ENCODE measurements around the gene ERC1.

The ERC1 gene

DNA sequence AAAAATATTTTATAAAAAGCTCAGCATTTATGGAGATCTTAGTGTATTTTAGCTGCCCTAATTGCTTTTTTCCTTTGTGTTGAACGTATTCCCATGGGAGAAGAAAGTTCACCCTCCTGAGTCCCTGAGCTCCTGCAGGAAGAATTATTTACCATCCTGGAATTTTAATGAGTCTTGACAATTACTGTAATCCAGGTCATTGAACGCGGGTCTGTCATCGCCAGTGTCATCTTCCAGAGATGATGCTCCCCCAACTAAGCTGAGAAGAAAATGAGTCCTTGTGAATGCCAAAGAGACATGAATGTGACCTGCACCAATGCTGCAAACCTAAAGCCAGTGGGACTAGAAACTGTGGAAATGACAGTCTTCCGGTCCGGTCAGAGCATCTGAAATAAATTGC lies 473.9 kb downstream of the ERC1 start:
- no peak for DNase-seq

GRCh38 chr12:1465990-1466389 lies 475.0 kb downstream of the ERC1 start:
- DNase-seq, result no peak

- no peak for DNase-seq
Measured at GRCh38 chr12:1466481-1467154, 475.6 kb downstream of the ERC1 start.

GRCh38 chr12:1467710-1468109 lies 476.7 kb downstream of the ERC1 start:
- DNase-seq, result no peak

DNA sequence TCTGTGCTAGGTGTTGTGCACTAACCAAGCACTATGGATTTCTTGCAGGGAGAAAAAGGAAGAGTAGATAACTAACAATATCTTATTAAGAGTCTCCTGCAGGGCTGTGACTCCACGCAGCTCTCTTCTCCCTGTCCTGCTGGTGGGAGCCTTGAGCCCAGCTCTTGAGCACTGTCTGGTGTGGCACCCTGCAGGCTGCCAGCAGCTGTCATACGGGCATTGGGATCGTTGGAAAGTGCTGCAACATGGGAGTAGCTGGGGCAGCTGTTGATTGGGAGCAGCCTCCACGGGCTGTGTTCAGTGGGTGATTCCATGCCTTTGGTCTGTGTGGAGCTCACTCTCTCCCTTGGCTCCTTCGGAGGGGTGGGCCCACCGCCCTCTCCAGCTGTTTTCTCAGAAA lies 478.0 kb downstream of the ERC1 start:
- no peak for DNase-seq

- no peak for DNase-seq
Measured at GRCh38 chr12:1470051-1470450, 479.0 kb downstream of the ERC1 start.

DNA sequence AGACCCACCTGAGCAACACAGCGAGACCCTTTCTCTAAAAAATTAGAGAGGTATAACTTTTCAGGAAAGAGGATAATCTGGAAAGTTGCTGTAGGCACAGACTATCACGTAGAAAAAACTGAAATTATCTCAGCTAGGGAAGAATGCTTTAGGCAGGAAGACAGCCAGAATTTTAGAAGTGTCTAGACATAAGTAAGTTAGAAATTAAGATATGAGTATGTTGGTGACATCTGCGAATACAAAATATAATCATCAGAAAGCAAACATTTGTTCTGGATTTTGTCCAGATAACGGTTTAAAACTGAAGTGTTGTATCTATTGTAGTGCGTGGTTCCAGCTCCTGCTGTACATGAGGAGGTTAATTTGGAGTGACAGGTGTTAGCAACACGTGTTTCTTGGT lies 480.2 kb downstream of the ERC1 start:
- DNase-seq, result peak; percentile 47

DNA sequence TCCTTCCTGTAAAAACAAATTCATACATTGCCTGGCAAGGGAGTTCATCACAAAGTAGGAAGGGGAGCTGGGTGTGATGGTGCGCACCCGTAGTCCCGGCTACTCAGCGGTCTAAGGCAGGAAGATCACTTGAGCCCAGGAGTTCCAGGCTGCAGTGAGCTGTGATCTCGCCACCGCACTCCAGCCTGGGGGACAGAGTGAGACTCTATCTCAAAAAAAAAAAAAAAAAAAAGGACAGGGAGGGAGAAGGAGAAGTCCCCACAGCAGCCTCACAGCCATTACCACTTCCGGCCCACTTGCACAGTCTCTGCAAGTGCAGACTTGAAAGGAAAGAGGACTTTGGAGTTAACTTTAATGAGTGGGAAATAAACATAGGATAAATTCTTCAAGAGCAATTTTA lies 482.4 kb downstream of the ERC1 start:
- DNase-seq, result no peak

DNA sequence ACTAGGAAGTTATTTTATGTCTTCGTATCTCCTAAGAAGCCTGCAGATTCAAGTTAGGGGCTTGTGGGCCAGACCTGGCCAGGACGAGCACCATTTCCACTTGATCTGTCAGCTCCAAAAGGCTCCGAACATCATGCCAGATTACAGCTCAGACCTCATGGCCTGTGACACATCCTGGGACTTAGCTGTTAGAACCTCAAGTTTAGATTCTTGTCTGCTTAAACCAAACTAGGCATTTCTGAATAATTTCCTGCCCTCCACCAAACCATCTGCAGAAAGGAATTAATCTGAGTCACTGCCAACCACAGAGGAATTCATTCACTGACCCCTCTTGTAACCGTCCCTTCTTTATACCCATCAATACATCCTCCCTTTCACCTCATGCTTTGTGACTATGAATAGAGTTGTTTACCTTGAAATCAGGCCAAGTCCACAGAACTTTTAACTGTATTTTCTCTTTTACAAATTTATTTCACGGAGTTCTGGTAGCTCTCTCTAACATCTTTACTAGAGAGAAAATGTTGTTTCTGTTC lies 483.1 kb downstream of the ERC1 start:
- peak; percentile 90 for DNase-seq

DNA sequence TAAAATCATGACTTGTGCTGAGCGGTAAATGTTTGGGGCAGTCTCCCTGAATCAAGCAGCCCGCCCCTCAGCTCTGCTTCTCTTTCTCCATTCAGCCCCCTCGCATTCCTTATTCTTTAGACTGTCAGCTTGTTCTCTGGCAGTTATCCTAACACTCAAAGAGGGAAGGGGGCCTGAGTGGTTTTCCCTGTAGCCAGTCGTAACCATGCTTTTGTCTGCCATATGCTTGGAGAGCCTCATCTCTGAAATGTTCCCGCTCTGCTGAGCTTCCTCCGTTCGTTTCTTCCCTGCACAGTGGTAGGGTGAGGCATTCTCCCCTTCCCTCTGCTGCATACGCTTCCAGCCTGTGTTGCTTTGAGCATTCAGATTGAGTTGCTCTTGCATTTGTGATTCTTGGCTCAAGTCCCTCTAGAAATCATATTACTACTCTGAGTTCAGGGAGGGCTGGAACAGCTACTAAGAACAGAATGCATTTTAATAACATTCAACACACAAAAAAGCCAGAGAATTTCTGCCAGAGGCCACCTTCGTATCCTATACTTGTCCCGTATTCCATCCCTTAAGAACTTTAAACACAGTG lies 483.6 kb downstream of the ERC1 start:
- DNase-seq, result peak; percentile 90

- no peak for DNase-seq
Measured at GRCh38 chr12:1479645-1480044, 488.6 kb downstream of the ERC1 start.

DNA sequence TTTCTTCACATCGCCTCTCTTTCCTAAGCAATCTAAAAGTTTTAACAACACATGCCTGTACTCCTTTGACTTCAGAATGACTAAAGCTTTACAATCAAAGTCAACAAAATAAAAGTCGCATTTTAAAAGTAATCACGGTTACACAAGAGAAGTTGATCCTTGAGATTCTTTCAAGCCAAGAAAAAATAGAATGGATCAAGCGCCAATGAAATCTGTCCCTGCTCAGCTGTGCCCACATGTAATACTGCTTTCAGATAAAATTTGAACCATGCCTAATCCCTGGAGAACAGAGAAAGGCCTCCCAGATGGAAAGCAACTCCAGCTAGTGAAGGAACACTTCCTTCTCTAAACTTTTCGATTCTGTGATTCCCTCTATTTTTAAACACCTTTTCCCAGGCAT lies 490.3 kb downstream of the ERC1 start:
- DNase-seq, result no peak

DNA sequence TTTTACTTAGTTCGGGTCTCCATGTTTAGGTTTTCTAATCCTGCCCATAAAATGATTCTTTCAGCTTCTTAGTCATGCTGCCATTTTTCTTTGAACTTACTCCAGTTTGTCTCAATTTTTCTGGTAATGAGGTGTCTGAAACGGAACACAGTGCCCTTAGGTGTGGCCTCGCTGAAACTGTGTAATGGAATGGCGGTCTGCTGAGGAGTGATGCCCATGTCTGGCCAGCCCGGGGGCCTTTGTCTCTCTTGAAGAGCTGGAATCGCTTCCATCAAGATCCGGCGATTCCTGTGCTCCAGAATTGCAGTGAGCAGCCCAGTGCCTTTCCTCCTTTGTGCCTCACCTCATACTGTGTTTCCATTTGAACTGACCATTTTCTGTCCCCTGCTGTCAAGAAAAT lies 490.9 kb downstream of the ERC1 start:
- DNase-seq, result no peak

- no peak for DNase-seq
Measured at GRCh38 chr12:1488908-1489381, 497.9 kb downstream of the ERC1 start.

GRCh38 chr12:1491983-1492697 lies 501.1 kb downstream of the ERC1 start:
- no peak for DNase-seq

- no peak for DNase-seq
Measured at GRCh38 chr12:1493781-1494565, 502.9 kb downstream of the ERC1 start.

GRCh38 chr12:1494856-1495255 lies 503.8 kb downstream of the ERC1 start:
- DNase-seq, result no peak

GRCh38 chr12:1496162-1496900 lies 505.3 kb downstream of the ERC1 start:
- no peak for DNase-seq

DNA sequence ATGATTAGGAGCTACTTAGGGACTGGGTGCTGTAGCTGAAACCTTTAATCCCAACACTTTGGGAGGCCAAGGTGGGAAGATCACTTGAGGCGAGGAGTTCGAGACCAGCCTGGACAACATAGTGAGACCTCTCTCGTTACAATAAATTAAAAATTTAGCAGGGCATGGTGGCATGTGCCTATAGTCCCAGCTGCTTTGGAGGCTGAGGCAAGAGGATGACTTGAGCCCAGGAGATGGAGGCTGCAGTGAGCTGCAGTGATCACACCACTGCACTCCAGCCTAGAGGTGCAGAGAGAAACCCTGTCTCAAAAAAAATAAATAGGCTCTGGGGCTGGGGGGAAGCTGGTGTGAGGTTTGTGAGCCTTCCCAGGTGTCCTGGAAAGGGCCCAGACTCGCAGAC lies 506.1 kb downstream of the ERC1 start:
- no peak for DNase-seq

GRCh38 chr12:1498199-1498740 lies 507.2 kb downstream of the ERC1 start:
- no peak for DNase-seq

DNA sequence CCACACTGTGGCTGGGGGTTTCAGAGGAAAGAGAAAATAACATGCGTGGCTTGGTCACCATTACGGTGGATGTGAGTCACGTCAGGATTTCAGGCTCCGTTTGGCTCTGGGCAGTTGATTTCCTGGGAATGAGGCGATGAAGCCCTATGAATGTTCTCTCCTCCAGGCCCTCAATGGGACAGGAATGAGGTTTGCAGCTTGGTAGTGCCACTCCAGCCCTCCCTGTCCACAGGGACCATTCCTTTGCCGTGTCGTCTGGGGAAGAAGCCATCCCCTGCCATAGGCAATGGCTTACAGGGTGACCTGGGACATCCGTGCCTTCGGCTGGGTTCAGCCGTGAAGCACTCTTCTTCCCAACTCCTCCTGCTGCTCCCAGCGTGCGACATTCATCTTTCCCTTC lies 508.3 kb downstream of the ERC1 start:
- no peak for DNase-seq
